ENCODE data around the gene ZNF485. TPM values are rescaled to one million over a fixed set of nuclear protein-coding genes. Genes with fewer than 3 reads are reported as not detected.
A peak's percentile ranks its signal among the peaks of the same experiment; 100 is the strongest.

Gene ZNF485
- total and polyA plus RNA-seq, 2 experiments from 2014 or later, result 1.5 to 1.9 TPM

DNA sequence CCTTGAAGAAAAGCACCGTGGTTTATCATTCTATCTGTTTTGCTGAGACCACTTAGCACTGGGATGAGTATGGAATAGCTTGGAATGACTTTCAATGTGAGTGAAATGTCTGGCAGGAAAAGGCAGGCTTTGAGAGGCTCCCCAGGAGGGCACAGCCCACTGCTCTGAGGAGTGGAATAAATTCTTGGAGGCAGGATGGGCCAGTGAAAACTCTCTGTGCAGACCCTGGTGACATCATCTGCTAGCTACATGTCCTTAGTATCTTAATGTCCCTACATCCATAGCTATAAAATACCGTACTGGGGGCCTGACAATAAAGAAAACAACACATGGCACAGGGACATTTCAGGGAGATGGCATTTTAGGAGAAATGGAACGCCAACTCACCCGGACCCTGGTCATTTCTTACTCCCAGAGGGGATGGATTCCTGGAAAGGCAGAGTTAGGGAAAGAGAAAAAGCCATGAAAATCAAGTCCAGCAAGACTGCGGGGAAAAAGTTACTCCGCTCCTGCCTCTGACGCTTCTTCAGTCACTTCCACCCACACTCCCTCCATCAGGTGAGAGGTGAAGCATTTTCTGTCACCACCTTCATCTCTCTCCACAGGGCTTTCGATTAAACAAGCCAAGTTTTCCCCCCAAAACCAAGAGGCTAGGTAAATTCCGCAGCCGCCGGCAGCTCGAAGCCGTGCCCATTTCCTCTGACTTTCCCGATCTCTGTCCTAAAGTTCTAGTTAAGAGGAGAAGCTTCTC is 32.8 kb upstream of the ZNF485 start:
- in situ Hi-C loops (cut with MboI), result no loop called here
- H3K9me3 ChIP-seq (ENCODE audit: low read depth), result no peaks in the 10 kb centered on the region
- WGBS, 2 experiments (ENCODE audit: low coverage in 1 of 2, low lambda C conversion rate in 2 of 2, missing lambda C conversion rate in 2 of 2), result 15% methylated on average over 14 of the region's 14 CpGs
- H3K4me3 ChIP-seq, result peak overlapping the region; percentile 71
- no peaks in the 10 kb centered on the region for H3K79me2 ChIP-seq (ENCODE audit: insufficient read depth)
- no peak for TF ChIP-seq EZH2phosphoT487 (IDR thresholded peaks at IDR 0.05; ENCODE audit: insufficient read depth, low read depth)
- TF ChIP-seq EZH2 (IDR thresholded peaks at IDR 0.05; ENCODE audit: insufficient read depth, poor library complexity, severe bottlenecking), result no peak
- H3K9ac ChIP-seq, result peak overlapping the region; percentile 76
- peak overlapping the region; percentile 55 for H3K27ac ChIP-seq
- peak overlapping the region; percentile 96 for H2AFZ ChIP-seq
- no peaks in the 10 kb centered on the region for H3K9me2 ChIP-seq (ENCODE audit: insufficient read depth)
- H3K4me1 ChIP-seq (ENCODE audit: insufficient read depth), result peaks cover 4% of the 10 kb centered on the region; the same call in 1 of the 2 replicates
- H3K27me3 ChIP-seq (replicated peaks; ENCODE audit: insufficient read depth), result no peaks in the 10 kb centered on the region
- no peaks in the 10 kb centered on the region for H4K20me1 ChIP-seq (ENCODE audit: insufficient read depth)
- no peaks in the 10 kb centered on the region for H3K36me3 ChIP-seq (ENCODE audit: low read depth)
- DNase-seq, result peak; percentile 31
- peak overlapping the region; percentile 82 for H3K4me2 ChIP-seq (ENCODE audit: unreplicated experiment)
- H3F3A ChIP-seq (ENCODE audit: insufficient read depth), result no peaks in the 10 kb centered on the region

DNA sequence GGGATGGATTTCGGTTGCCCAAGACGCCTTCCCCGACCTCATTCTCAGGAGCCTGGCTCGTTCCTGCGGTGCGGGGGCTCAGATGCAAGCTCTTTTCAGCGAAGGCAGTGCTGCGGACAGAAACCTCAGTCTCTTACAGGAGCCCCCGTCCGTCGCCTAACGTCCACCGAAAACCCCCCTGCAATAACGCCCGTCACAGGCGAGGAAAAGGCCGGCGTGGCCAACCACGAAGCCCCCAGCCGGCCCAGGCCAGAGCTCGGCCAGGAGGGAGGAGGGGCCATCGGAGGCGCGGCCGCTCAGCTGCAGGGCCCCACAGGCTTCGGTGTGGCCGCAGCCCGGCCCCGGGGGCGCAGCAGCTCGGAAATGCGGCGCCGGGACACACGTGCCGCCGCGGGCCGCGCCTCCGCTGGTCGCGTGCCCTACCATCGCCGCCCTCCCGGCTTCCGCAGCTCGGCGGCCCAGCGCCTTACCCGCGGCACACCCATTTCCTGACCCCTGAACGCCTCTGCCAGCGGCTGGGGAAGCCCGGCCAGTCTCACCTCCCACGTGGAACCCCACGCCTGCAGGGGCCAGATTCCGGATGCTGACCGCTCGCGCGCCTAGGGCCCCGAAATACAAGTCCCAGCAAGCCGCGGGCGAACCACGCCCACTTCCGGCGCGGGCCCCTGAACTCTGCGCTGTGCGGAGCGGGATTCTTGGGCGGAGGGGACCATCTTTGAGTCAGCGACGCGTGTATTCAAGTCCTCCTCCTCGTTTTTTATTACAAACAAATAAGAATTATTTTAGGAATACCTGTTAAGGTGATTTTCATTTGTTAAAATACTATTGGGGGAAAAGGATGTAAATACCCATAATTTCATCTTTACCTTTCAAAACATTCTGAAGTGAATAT is 32.0 kb upstream of the ZNF485 start, which contains the start of gene ZNF239:
Gene ZNF239 (minus strand): TSS at position 616 of the 892 bp plus-strand sequence. CDS start 16,537 bp downstream, outside the sequence.
- Histone ChIP-seq H3K79me2 (ENCODE audit: insufficient read depth) (no peaks in the 10 kb centered on the region), H3K4me3 (peak within 1 kb of the TSS; percentile 71), H3F3A (ENCODE audit: insufficient read depth) (no peaks in the 10 kb centered on the region), H3K36me3 (ENCODE audit: low read depth) (no peaks in the 10 kb centered on the region), H3K9me3 (ENCODE audit: low read depth) (no peaks in the 10 kb centered on the region), H3K4me1 (ENCODE audit: insufficient read depth) (peaks cover 4% of the 10 kb centered on the region; the same call in 1 of the 2 replicates), H3K27me3 (replicated peaks; ENCODE audit: insufficient read depth) (no peaks in the 10 kb centered on the region), H3K9ac (peak within 1 kb of the TSS; percentile 76), H2AFZ (peak within 1 kb of the TSS; percentile 96), H3K27ac (peak within 1 kb of the TSS; percentile 55), H3K4me2 (ENCODE audit: unreplicated experiment) (peak within 1 kb of the TSS; percentile 82), H3K9me2 (ENCODE audit: insufficient read depth) (no peaks in the 10 kb centered on the region), H4K20me1 (ENCODE audit: insufficient read depth) (no peaks in the 10 kb centered on the region)
- DNase-seq, result peak; percentile 93
- in situ Hi-C loops (cut with MboI), result no loop called here
- 1 to 2% methylated on average over 61 to 74 of the region's 78 CpGs for WGBS, 2 experiments (ENCODE audit: low coverage in 1 of 2, low lambda C conversion rate in 2 of 2, missing lambda C conversion rate in 2 of 2)
- no peak for TF ChIP-seq EZH2 (IDR thresholded peaks at IDR 0.05; ENCODE audit: insufficient read depth, poor library complexity, severe bottlenecking)
- TF ChIP-seq EZH2phosphoT487 (IDR thresholded peaks at IDR 0.05; ENCODE audit: insufficient read depth, low read depth), result no peak

GRCh38 chr10:43574906-43575305 is 31.3 kb upstream of the ZNF485 start:
- no peaks in the 10 kb centered on the region for H3F3A ChIP-seq (ENCODE audit: insufficient read depth)
- H2AFZ ChIP-seq, result peak overlapping the region; percentile 96
- H3K9me3 ChIP-seq (ENCODE audit: low read depth), result no peaks in the 10 kb centered on the region
- DNase-seq, result peak; percentile 3
- peaks cover 4% of the 10 kb centered on the region; the same call in 1 of the 2 replicates for H3K4me1 ChIP-seq (ENCODE audit: insufficient read depth)
- H3K27ac ChIP-seq, result 0 out of 2 replicates have a peak overlapping the region, but pooled peaks have one; percentile 18
- H3K9ac ChIP-seq, result peak overlapping the region; percentile 76
- H3K9me2 ChIP-seq (ENCODE audit: insufficient read depth), result no peaks in the 10 kb centered on the region
- TF ChIP-seq EZH2phosphoT487 (IDR thresholded peaks at IDR 0.05; ENCODE audit: insufficient read depth, low read depth) (no peak), EZH2 (IDR thresholded peaks at IDR 0.05; ENCODE audit: insufficient read depth, poor library complexity, severe bottlenecking) (no peak)
- H3K4me2 ChIP-seq (ENCODE audit: unreplicated experiment), result peak overlapping the region; percentile 82
- no peaks in the 10 kb centered on the region for H3K79me2 ChIP-seq (ENCODE audit: insufficient read depth)
- peak overlapping the region; percentile 71 for H3K4me3 ChIP-seq
- WGBS, 2 experiments (ENCODE audit: low coverage in 1 of 2, low lambda C conversion rate in 2 of 2, missing lambda C conversion rate in 2 of 2), result 86 to 89% methylated on average over 8 of the region's 8 CpGs
- no peaks in the 10 kb centered on the region for H4K20me1 ChIP-seq (ENCODE audit: insufficient read depth)
- H3K27me3 ChIP-seq (replicated peaks; ENCODE audit: insufficient read depth), result no peaks in the 10 kb centered on the region
- in situ Hi-C loops (cut with MboI), result no loop called here
- H3K36me3 ChIP-seq (ENCODE audit: low read depth), result no peaks in the 10 kb centered on the region

DNA sequence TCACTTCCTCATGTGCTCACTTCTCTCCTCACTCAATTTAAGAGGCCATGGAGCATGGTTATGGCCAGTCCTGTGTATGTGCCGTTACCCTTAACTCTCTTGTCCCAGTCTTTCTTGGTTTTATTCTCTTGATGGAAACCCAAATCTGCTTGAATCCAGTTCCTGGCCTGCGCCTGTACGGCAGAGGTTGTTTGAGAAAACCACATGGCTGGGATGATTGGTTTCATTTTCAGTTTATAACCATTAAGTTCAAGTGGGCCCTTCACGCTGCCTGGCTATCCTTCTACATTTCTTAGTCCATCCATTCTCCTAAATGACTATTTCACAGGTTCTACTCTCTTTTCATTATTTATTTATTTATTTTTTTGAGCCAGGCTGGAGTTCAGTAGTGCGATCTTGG is 30.2 kb upstream of the ZNF485 start:
- H3K27ac ChIP-seq, result no peak overlapping the region
- no peaks in the 10 kb centered on the region; the same call in 1 of the 2 replicates for H3K27me3 ChIP-seq (replicated peaks; ENCODE audit: insufficient read depth)
- H3K36me3 ChIP-seq (ENCODE audit: low read depth), result no peaks in the 10 kb centered on the region
- H4K20me1 ChIP-seq (ENCODE audit: insufficient read depth), result no peaks in the 10 kb centered on the region
- WGBS, 2 experiments (ENCODE audit: low coverage in 1 of 2, low lambda C conversion rate in 2 of 2, missing lambda C conversion rate in 2 of 2), result 96 to 98% methylated on average over 5 of the region's 5 CpGs
- in situ Hi-C loops (cut with MboI), result no loop called here
- H3K4me2 ChIP-seq (ENCODE audit: unreplicated experiment), result no peak overlapping the region
- peaks cover 4% of the 10 kb centered on the region; the same call in 1 of the 2 replicates for H3K4me1 ChIP-seq (ENCODE audit: insufficient read depth)
- no peak overlapping the region for H2AFZ ChIP-seq
- no peak for DNase-seq
- H3F3A ChIP-seq (ENCODE audit: insufficient read depth), result no peaks in the 10 kb centered on the region
- no peaks in the 10 kb centered on the region for H3K79me2 ChIP-seq (ENCODE audit: insufficient read depth)
- H3K9ac ChIP-seq, result no peak overlapping the region
- no peaks in the 10 kb centered on the region for H3K9me2 ChIP-seq (ENCODE audit: insufficient read depth)
- H3K4me3 ChIP-seq, result no peak overlapping the region
- H3K9me3 ChIP-seq (ENCODE audit: low read depth), result no peaks in the 10 kb centered on the region
- TF ChIP-seq EZH2 (IDR thresholded peaks at IDR 0.05; ENCODE audit: insufficient read depth, poor library complexity, severe bottlenecking), result no peak
- no peak for TF ChIP-seq EZH2phosphoT487 (IDR thresholded peaks at IDR 0.05; ENCODE audit: insufficient read depth, low read depth)

Data from GM23248 (cell line).